HG03175 (cell line): ENCODE results near the gene ABTB2.
A peak's percentile ranks its signal among the peaks of the same experiment; 100 is the strongest.

Experiments
- ATAC-seq: cut with Tn5 transposase; IDR thresholded peaks from one replicate; pipeline ENCODE4 v1.9.1; 2021; ENCODE audit warnings: mild to moderate bottlenecking, moderate library complexity; ENCODE audit not compliant: unreplicated experiment

ABTB2 gene

DNA sequence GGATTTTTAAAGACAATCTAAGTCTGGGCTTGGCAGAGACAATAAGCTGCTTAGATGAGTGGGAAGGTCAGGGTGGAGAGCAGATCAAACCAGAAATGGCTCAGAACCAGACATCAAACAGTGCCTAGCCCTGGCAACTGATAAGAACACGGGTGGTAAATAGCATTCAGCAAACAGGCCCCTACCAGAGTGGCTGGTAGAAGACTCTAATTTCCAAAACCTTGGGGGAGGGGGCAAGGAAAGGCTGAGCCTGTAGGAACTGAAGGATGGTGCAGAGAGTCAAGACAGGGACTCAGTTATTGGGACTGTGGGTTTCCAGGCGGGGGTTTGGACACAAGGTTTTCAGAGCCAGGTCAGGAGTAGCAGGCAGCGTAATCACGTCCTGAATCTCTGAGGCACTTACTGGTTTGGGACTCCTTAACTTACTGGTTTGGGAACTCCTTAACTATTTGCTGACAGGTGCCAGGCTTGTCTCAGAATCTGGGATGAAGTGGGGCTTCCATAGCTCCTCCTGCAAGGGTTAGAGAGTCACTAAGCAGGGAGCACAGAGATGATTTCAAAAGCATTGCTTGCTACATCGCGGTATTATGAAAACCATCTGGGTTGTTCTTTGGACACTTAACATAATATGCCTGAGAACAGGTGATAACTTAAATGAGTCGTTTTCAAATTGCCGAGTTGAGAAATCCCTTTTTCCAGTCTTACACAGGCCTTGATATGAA, 5.7 kb upstream of the ABTB2 start:
- ATAC-seq = no peak

DNA sequence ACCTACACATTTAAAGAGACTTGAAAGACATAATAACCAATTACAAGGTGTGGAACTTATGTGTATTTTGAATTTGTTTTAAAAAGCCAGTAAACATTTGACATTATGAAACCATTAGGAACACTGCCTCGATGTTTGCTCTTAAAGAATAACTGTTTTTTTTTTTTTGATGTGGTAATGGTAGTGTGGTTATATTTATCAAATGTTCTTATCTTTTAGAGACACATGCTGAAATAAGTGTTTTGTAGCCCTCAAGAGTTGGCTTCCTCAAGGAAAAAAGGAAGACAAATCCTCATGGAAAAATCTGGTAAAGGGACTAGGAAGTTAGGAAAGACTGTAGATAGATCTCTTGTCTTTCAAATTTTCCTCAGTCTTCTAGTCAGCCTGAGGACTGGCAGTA, 2.2 kb upstream of the ABTB2 start:
- ATAC-seq = no peak

DNA sequence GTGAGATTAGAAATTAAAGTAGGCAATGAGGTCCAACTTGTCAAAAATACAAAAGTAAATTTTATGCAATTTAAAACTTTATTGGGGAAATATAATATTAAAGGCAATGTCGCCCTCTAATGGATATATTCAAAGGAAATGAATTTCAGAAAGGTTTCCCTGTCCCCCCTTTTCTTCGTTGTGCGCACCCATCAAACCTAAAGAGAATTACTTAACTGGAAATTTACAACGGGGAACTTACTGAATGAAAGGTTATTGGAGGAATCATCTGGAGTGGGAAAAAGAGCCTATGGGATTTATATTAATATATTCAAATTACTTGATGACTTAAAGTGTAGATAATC, 1.7 kb upstream of the ABTB2 start:
- ATAC-seq = no peak

DNA sequence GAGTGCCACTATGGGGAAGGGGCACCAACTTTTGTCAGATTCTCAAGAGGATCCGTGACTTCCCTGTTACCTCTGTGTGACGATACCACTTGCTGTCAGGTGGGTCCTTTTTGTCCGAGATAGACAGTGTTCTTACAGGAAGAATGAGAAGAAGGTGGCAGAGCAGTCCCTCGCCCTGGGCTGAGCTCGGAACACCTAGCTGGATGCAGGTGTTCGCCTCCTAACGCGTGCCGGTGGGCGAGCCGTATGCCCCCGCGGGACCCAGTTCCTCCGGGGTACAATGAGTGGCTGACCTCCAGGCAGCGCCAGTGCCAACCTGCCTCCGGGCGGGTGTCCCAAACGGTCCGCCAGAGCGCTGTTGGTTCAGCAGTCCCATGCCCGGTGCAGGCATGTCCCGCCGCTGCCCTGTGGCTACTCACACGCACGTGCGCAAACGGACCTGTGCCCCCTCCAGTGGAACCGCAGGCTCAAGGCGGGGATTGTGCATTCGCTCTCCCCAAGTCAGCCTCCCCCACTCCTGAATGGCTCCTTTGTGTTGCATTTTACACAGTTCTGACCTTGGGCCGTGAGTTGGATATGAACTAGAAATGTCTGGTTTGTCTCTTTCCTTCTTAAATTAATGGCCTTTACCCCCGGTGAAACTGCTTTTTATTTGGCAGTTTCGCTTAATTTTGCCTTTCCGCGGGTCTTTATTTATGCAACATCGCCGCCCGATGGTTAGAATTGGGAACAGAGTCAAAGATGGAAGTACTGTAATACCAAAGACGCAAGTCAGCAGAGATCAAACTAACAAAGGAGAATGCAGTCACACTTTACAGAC, 1.1 kb upstream of the ABTB2 start:
- ATAC-seq = no peak

DNA sequence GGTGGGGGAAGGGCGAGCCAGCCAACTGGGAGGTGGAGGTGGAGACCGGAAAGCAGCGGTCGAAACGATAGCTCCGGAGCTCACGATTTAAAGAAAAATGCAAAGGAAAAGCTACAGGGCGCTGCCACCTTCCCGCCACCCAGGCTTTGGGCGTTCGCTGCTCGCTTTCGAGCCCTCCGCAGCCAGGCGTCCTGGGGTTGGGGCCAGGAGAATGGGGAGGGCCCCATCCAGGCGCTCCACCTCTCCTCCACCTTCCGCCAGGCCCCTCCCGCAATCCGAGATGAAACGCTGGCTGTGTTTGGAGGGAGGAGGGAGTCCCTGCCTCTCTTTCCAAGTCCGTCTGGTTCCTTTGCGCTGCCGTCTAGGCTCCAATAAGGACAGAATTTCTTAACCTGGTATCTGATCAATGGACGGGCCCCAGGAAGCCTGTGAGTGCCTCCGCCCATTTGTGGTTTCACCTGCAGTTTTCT, 483 bp upstream of the ABTB2 start:
- no peak for ATAC-seq

DNA sequence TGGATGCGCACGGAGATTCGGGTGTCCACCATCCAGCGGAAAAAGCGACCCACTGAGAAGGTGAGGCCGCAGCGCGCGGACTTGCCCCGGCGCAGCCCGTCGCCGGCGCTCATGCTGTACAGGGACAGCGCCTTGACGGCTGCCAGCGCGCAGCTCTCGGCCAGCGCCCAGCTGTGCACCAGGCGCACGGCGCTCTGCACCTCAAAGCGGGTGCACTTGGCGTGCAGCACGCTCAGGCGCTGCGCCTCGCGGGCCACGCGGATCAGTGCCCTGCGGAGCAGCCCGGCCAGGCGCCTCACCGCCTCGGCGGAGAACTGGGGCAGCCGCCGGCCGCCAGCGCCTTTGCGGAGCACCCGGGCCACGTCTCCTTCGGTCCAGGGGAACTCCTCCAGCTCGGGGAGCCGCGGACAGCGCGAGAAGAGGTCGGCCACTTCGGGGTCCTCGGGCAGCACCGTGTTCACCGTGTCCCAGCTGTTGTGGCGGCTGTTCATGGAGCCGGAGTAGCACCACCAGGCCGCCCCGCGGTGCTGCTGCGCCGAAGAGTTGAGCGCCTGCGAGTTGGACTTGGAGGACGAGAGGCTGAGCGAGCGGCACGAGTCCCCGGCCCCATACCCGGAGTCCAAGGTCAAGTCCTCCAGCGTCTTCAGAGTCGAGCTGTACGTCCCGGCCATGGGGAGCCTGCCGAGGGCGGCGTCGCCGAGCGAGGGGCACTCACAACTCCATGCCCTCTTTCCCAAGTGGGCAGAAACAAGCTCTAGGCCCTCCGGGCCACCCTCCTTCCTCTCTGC, 703 bp downstream of the ABTB2 start:
- peak; percentile 23 for ATAC-seq

DNA sequence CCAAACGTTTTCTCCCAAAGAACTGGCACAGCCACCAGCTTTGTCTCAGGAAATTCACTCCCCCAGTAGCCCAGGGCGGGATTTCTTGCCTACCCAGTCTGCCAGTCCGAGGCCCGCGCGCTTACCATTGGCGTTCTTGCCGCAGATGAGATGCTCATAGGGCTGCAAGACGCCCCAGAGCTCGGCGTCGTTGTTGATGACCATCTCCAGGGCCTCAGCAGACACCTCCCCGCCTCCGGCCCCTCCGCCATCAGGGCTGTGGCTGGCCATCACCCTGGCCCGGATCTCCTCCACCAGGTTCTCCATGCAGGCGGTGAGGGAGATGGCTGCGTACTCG, 1.3 kb downstream of the ABTB2 start:
- no peak for ATAC-seq

DNA sequence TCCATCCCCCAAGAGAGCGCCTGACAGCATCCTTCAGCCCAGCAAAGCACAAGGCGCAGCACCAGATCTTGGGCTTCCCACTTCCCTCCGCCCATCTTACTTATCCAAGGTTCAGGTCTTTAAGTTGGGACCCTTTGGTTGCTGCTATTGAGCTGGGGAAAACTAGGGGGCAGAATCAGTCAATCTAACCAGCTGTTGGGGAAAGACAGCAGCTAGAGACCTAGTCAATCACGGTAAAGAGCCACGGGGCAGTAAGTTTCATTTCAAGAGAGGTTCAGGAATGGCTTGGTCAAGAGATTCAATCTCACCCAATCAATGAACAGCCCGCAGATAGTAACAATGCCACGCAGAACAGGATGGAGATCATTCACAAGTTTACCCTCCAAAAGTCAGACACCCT, 1.7 kb downstream of the ABTB2 start:
- no peak for ATAC-seq

DNA sequence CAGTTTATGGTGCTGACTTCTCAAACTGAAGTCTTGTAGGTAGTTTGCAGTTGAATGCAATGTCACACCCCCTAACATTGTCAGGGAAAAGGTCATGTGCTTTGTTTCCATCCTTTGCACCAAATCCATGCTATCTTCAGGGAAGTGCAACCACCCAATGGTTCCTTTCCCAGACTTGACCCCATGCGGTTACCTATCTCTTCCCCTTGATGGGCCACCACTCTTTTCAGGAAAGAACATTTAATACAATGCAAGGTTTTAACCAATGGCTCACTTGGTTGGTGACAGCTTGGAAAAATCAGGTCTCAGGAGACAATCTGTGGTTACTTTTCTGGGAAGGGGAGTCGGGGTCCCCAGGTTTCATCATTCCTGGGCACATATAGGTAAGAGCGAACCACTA, 2.1 kb downstream of the ABTB2 start:
- ATAC-seq = no peak

DNA sequence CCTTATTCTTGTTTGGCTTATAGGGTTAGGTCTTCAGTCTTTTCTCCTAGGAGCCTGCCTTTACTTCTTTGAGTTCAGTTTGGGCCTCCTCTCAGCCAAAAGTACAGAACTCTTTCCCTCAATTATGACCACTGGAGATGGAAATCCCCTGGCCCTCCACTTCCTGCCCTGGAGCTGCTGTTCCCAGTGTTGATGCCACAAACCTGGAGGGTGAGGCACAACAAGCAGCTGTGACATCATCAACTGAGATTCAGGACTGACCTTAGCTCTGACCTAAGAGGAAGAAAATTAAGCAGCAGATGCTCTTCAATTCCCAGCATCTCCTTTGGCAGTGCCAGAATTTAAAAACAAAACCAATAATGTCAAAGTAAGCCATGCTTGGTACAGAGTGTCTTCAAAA, 3.0 kb downstream of the ABTB2 start:
- no peak for ATAC-seq

DNA sequence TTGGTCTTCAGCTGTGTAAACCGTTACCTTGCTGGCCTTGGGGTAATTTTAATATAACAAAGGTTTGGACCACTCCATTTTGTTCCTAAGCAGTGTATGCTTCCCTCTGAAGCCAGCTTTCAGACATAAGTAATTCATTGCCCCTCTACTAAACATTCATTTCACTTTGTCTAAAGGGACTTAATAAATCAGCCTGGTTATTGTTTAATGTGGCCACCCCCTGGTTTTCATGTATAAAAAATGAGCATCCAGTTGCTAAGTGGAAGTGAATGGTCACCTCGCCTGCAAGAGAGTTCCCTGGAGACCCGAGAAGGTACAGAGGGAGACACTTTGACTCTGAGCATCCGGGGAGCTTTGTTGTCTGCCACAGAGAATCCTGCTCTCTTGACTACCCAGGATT, 3.9 kb downstream of the ABTB2 start:
- no peak for ATAC-seq

DNA sequence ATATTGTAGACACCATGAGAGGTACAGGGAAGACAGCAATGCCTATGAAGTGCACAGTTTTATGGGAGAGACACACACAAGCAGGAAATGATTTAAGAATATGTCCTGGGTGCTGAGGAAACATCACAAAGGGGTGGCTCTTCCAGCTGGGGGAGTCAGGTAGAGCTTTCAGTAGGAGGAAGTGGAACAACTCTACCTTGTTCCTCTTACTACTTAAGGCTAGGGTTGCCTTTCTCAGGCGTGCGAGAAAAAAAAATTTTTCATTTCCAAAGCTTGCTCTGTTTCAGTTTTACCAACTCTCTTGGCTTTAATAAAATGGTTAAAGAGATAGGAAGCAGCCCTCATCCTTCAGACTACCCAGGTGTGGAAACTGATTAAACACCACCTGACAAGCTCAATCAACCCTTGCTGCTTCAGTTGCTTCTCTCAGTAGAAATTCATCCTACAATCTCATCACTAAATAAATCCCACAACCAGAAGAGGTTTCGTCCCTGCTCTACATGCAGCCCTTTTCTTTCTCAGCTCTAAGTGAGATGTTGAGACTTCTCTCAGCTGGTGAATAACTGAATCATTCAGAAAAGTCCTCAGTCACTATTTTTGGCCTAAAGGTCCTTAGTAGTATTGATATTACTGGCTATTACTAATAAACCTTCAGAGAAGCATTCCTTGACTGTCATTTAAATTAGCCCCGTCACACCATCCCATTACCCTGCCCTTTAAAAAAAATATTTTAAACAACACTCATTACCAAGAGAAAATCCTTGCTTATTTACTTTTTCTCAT, 5.9 kb downstream of the ABTB2 start:
- peak; percentile 39 for ATAC-seq

DNA sequence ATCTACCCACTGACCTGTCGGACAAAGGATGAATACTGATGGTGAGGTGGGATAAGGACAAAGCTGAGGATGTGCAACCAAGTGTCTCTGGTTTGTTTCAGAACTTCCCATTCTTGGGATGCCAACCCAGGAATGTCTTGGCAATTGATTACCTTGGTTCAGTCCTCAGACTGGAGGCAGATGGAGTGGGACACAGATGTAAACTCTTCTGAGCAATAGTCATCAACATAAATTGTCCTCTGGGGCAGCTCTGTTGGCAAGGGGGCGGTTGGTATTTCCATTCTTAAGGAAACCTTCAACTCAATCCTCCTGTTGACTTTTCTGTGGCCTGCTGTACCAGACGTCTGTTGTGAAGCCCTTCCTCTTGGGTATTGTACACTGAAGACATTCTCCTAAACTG, 6.8 kb downstream of the ABTB2 start:
- no peak for ATAC-seq

DNA sequence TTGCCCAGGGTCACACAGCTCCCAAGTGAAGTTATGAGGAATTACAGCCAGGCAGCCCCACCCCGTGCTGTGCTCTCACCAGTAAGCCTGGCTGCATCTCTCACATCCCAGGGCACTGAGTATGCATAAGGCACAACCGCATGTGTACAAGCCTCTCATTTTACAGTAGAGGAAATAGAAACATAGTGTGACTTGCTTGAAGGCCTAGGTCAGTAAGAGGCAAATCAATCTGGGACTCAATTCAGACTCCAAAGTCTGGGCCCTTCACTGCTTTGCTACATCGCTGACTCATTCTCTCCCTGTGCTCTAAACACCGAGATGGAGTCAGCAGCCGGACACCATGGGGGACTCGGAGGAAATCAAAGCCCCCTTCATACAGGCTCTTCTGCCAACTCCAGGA, 7.9 kb downstream of the ABTB2 start:
- ATAC-seq = no peak

DNA sequence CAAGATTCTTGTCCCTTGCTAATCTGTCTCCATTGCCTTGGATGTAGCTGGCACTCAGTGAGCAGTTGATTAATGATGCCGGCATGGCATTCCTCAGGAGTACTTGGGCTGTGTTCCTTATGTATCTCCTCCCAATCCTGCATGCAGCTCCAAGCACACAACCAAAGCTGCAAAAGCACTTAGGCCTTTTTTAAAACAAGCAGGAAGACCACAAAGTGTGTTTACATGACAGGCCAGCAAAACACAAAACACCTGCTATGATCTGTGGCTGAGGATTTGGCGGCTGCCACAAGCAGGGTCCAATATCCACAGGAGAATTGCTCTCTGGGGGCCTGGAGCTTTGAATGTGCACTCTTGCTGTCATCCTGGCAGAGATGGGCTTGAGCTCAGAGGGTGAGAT, 8.9 kb downstream of the ABTB2 start:
- no peak for ATAC-seq

DNA sequence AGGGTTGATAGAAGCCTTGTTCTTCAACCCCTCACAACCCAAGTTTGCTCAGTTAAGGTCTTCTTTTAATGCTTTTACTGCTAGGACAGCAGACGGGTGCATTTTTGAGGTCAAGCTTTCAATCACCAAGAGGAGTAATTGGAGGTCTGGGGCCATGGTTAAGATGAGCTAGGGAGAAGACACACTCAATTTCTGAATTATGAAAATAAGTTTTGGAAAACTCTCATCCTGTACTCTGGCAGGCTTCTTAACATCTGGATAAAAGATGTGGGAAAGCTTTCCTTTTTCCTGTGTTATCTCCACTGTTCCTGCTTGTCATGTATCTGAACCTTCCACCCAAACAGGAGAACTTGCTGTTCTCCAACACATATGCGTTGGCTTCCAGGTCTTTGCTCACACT, 9.7 kb downstream of the ABTB2 start:
- ATAC-seq = no peak

DNA sequence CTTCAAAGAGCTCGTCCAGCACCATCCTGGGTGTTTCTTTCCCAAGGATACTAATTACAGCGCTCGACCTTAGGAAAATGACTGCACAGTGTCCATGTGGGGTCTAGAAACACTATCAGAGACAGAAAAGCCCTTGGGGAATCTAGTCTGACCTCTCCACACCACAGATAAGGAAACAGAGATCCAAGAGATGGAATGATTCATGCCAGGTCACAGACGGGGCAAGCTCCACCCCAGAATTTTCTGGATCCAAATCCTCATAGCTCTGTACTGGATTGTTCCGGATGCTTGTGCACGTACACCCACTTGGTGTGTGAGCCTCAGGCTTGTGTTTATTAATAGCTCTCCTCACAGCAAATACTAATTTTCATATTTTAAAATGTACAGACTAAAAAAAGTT, 11.3 kb downstream of the ABTB2 start:
- ATAC-seq = no peak

DNA sequence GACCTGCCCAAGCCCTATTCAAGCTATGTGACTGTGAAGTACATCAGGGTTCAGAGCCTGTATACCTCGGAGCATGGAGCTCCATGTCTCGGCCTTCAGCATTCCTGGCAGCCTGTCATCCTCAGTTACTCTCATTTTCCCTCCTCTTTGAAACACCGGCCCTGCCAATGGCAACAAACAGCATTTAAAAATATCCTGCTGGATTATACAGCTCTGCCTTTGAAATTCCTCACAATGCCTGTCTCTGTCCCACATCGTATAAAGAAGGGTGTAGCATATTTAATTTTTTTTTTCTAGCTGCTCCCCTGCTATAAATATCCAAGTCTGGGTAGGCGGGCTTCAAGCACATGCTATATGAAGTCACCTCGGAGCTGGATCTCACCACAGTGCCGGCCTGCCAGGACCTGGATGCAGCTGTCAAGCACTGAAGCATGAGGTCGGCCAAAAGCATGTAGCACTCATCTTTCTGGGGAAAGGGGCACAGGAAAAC, 11.8 kb downstream of the ABTB2 start:
- ATAC-seq = no peak

DNA sequence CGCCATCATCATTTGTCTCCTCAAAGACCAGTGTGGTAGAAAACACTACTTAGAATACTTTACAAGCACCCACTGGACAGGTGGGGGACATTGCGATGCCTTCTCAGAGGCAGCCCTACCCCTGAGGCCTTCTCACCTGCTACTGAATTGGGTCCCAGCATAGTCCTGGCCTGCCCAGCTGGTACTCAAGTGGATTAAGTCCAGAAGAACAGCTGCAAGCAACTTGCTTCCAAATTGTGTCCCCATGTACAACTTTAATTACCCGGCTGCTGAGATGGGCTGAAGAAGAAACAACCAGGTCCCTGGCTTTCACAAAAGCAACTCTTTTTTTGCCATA, 12.3 kb downstream of the ABTB2 start:
- ATAC-seq = no peak

DNA sequence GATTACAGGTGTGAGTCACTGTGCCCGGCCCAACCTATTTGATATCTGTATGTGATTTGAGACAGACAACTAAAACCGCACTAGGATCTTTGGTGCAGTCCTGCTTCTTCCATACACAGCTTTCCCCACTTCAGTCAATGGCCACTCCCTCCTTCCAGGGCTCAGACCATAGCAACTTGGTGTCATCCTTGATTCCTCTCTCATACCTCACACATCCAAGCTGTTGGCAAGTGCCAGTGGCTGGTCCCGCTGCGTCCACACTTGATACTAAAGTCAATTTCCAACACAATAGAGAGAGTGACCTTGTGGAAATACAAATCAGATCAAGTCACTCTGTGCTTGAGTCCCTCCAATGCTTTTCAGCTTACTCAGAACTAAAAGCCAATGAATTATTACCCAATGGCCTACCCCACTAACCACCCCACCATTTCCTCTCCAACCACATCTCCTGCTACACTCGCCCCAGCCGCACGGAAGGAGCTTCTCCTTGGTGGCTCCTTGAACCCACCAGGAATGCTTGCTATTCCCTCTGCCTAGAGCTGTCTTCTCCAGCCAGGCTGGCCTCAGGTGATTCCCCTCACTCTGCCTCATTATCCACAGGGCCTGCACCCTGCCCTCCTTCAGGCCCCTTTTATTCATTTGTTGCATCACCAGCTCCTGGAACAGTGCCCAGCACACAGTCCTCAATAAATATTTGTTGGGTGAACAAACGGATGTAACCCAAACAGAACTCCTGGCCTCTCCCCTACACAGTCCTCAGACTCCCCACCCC, 12.9 kb downstream of the ABTB2 start:
- peak; percentile 63 for ATAC-seq
